ENCODE measurements around the gene NPIPA1.
"Not testable (repeated sequence)": the region's sequence is repeated elsewhere in the genome, so short reads cannot be mapped to it uniquely, and the experiment has no call there.

DNA sequence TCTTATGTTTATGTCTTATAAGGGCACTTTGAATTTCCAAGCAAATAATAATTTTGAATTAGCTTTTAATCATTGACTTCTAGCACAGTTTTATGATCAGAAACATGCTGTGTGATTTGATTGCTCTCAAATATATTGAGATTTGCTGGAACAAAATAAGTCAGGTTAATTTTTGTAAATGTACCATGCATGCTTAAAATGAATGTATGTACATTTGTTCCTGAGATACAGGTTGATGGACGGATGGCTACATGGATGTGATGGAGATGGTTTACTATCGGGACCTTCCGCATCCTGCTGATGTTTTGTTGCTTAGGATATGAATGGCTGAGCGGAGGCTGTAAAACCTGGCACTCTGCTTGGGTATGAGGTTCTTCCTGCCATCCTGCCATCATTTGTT, at the start of gene NPIPA1:
- not testable (repeated sequence) for TF ChIP-seq CTCF (conservative IDR thresholded peaks at IDR 0.05; ENCODE audit: low read length); EZH2phosphoT487 (IDR thresholded peaks at IDR 0.05; ENCODE audit: borderline replicate concordance)

All from Loucy (cell line).